ENCODE measurements around the gene AQR. TPM values are rescaled to one million over a fixed set of nuclear protein-coding genes. Genes with fewer than 3 reads are reported as not detected.
"Not testable (repeated sequence)": the region's sequence is repeated elsewhere in the genome, so short reads cannot be mapped to it uniquely, and the experiment has no call there.

The AQR gene
- total RNA-seq, 1 experiment from 2014 or later, result 18.0 TPM

DNA sequence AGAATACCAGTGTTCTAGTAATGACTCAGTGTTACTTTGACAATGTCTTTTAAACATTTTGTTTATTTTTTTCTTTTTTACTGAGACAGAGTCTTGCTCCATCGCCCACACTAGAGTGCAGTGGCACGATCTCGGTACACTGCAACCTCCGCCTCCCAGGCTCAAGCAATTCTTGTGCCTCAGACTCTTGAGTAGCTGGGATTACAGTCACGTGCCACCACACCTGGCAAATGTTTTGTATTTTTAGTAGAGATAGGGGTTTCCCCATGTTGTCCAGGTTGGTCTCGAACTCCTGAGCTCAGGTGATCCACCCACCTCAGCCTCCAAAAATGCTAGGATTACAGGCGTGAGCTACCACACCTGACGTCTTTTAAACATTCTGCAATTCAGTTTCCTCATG lies 15.7 kb downstream of the AQR start:
- no peak for DNase-seq (ENCODE audit: low spot score)

- no peak for DNase-seq (ENCODE audit: low spot score)
Measured at GRCh38 chr15:34952481-34952880, 17.1 kb downstream of the AQR start.

DNA sequence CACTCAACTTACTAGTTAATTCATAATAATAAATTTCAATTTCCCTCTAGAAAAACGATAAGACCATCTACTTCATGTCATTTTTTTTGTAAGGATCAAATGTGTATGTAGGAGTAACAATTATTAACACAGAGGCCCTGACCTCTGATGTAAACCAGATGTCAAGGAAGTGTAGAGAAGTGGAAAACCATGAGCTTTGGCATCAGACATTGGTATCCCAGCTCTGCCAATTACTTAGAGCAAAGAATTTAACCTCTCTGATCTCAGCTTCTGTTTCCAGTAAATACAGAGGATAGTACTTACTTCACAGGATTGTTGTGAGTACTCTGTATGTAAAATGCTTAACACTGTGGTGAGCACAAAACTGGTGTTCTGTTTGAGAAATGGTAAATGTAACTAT lies 17.5 kb downstream of the AQR start:
- DNase-seq (ENCODE audit: low spot score), result no peak

GRCh38 chr15:34944936-34945335 lies 24.6 kb downstream of the AQR start:
- no peak for DNase-seq (ENCODE audit: low spot score)

DNA sequence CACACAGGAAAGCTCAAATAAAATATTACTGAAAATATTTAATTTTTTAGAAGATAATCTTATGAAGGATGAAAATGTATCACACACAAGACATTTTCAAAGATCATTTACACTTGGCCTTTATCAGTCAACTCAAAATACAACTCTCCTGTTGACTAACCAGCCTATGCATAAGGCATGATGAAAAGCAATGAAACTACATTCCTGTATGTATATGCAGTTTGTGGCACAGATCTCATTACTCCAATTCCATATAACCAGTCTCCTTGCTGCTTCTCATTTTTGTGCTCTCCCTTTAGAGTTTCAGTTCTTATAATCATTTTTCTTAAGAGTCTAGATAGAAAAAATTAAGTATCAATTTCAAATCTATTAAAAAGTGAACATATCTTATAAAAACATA lies 25.8 kb downstream of the AQR start:
- no peak for DNase-seq (ENCODE audit: low spot score)

DNA sequence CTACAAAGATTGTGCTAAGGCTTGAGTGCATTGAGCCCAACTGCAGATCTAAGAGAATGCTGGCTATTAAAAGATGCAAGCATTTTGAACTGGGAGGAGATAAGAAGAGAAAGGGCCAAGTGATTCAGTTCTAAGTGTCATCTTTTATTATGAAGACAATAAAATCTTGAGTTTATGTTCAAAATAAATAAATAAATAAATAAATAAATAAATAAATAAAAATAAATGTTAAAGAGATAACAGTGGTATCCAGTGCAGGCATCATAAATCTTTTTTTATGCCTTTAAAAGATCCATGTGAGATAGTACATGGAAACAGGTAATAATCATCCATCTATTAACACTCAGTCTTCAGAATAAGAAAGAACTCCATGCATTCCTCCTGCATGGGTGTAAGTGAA lies 26.3 kb downstream of the AQR start:
- not testable (repeated sequence) for DNase-seq (ENCODE audit: low spot score)

GRCh38 chr15:34942363-34942762 lies 27.2 kb downstream of the AQR start:
- no peak for DNase-seq (ENCODE audit: low spot score)

DNA sequence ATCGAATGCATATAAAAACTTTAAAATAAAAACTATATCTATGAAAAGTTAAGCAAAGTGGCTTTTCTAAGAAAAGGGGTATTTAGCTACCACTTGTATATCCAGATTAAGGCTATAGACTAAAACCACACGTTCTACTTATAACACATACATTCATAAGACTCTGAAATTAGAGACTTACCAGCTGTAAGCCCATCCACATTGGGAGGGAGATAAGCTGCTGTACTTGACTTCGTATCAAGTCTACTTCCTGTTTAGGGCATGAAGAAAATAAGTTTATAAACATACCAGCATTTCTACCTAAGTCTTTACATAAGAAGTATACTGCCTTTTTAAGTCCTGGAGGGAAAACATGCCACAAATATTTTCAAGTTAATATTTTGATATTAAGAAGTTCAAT lies 27.7 kb downstream of the AQR start:
- no peak for DNase-seq (ENCODE audit: low spot score)

DNA sequence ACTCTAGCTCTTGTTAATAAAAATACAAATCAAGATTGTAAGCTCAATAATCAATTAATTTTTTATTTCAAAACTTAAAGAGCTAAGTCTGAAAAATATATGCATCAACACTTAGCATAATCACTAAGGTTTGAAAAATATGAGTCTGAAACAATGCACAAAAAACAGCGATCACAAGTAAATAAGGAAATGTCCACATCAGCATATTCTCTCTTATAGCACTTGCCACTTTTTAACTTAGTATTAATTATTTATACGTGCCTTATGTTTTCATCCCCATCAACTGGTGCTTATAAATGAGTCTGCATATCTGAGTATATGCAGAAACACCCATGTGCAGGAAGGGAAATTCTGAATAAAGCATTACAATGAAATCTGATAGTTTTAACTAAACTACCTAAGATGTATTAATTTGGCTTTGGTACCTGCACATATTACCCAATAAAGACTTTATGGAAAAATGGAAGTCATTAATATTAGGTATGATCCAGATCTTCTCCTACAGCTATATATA lies 28.3 kb downstream of the AQR start:
- no peak for DNase-seq (ENCODE audit: low spot score)

DNA sequence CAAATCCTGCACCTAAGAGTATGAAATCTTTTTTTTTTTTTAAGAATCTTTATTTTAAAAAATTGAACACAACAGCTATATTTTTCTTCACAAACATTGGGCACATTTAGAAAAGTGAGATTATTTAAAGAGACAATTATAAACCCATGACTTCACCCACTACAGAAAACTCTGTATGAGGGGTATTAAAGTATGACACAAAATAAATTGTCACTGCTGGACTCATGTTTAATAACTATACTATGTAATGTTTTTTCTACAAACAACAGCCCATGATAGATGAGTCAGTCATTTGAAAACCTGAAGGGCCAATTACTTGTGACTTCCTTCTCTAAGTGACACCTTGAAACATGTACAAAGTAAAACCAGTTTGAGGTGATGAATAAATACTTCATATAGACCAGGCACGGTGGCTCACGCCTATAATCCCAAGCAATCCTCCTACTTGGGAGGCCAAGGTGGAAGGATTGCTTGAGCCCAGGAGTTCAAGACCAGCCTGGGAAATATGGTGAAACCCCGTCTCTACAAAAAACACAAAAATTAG lies 36.0 kb downstream of the AQR start:
- no peak for DNase-seq (ENCODE audit: low spot score)

GRCh38 chr15:34928349-34928748 lies 41.2 kb downstream of the AQR start:
- not testable (repeated sequence) for DNase-seq (ENCODE audit: low spot score)

DNA sequence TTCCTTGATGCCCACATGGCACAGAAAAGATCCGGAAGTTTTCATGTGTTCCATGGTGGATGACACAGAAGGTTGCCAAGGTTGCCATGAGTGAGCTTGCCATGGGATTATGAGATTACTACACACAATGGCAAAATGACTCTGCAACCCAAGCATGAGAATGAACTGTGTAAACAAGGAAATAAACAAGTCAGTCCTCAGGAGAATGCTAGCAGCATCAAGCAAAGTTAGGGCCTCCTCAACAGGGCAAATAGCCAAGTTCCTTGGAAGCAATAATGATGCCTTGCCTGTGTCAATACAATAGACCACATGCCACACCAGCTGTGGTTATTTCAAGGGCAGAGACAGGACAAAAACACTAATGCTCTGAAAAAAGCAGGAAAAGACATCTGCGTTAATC lies 41.8 kb downstream of the AQR start:
- DNase-seq (ENCODE audit: low spot score), result peak; percentile 16

DNA sequence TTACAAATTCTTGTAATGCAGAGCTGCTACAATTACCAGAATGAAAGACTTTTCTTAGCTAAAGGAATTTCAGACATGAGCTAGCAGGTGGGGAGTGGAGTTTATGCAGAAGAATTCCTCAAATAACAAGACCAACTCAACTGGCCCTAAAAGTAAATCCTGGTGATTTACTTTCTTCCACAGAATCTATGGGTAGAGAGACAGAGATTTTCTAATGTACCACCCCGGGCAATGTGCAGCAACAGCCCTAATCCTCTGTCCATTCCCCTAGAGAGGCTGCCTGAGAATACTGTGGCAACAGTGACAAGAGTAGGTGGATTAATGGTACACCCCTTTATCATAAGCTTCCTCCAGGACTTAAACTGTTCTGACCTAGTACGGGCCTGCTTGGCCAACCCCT lies 55.2 kb downstream of the AQR start:
- no peak for DNase-seq (ENCODE audit: low spot score)

GRCh38 chr15:34905047-34905446 lies 64.5 kb downstream of the AQR start:
- DNase-seq (ENCODE audit: low spot score), result no peak

DNA sequence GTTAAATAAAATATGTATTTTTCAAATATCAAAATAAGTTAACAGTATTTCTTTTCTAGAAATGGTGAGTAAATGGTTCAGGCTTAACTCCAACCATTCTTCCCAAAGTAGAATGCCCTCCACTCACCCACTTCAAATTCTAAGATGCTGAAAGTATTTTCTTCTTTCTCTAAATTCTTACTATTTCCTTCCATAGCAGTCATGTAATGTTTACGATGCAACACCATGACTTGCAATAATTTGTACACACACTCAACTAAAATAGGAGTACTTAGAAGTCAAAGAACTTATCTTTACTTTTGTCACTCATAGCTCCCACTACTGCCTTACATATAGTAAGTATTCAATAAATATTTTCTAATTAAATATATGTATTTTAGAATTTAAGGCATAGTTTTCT lies 65.0 kb downstream of the AQR start:
- DNase-seq (ENCODE audit: low spot score), result no peak

GRCh38 chr15:34900748-34901147 lies 68.8 kb downstream of the AQR start:
- no peak for DNase-seq (ENCODE audit: low spot score)

GRCh38 chr15:34896183-34896582 lies 73.4 kb downstream of the AQR start:
- no peak for DNase-seq (ENCODE audit: low spot score)

DNA sequence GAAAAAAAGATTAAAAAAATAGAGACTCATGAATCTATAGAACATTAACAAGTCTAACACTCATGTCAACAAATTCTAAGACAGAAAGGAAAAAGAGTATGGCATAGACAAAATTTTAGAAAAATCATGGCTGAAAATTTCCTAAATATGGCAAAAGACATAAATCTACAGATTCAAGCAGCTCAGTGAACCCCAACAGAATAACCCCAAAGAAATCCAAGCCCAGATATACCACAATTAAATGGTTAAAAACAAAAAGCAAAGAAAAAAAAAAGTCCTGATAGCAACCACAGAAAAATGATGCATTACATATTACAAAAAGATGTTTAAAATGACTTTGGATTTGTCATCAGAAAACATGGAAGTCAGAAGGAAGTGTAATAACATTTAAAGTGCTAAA lies 75.6 kb downstream of the AQR start:
- no peak for DNase-seq (ENCODE audit: low spot score)

- DNase-seq (ENCODE audit: low spot score), result no peak
Measured at GRCh38 chr15:34892963-34893591, 76.5 kb downstream of the AQR start.

GRCh38 chr15:34890424-34890823 lies 79.1 kb downstream of the AQR start:
- DNase-seq (ENCODE audit: low spot score), result no peak

DNA sequence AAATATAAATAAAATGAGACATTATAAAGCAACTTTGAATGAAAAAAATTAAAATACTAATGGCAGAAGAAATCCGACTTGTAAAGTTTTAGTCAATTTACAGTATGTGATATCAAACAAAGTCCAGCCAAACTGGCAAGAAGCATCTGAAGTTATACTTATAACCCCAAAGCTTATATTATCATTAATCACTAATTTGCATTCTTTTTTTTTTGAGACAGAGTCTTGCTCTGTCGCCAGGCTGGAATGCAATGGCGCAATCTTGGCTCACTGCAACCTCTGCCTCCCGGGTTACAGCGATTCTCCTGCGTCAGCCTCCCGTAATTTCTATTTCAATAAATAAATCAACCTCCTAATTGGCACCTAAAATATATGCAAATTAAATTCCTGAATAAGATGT lies 80.1 kb downstream of the AQR start:
- DNase-seq (ENCODE audit: low spot score), result no peak

DNA sequence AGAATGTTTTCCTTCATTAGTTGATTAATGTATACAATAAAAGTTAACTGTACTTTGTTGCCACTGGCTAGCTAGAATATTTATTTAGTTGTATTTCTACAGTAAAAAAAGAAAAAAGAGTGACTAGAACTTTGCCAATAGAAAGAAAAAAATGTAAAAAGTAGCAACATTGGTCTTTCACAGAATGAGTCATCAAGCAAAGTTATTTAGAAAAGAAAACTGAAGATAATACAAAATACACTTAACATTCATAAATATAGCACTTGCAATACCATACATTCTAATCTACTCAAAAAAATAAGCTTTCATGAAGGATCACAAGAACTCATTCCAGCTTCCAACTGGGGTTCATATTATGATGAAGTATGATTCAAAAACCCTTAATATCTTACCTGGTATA lies 83.4 kb downstream of the AQR start:
- no peak for DNase-seq (ENCODE audit: low spot score)

DNA sequence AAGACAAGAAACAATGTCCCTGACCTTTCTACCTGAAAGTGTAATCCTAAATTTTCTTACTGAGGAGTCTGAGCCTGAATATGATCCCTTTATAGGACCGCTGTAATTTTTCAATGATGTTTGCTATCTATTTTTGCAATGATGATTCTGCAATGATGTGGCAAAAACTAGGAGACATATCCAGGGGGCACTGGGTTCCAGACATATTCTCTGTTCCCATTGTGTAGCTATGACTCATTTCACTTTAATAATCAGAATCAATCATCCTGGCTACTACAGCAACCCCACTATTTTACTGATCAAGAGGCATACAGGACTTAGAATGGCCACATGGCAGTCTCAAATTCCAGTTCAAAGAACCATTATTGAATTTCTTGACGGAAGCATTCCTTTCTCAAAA lies 85.9 kb downstream of the AQR start:
- no peak for DNase-seq (ENCODE audit: low spot score)

DNA sequence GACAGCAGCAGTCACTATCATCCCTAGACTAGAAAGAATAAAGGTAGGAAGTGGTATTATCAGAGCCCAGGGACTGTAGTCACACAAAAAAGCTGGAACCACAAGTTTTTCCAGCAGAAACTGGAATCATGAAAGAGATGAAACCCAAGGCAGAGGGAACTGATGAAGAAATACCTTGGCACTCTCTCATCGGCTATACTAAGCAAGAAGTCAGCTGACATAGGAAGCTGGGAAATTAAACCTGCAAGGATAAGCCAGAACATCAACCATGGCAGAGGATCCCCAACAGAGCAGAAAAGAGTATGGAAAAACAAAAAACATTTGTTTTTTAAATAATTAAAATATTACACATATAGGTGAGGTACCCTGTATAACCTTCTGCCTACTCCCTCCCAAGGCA lies 86.5 kb downstream of the AQR start:
- DNase-seq (ENCODE audit: low spot score), result no peak
